HG02970 (cell line): ENCODE measurements around the gene WDR46.
"Not testable (repeated sequence)": the region's sequence is repeated elsewhere in the genome, so short reads cannot be mapped to it uniquely, and the experiment has no call there.

Source experiments
- ATAC-seq: cut with Tn5 transposase; IDR thresholded peaks from one replicate; pipeline ENCODE4 v1.9.1; 2021; ENCODE audit warnings: mild to moderate bottlenecking, moderate library complexity, moderate number of reproducible peaks; ENCODE audit not compliant: unreplicated experiment, low FRiP score

The WDR46 gene

GRCh38 chr6:33271468-33272274 lies 17.4 kb downstream of the WDR46 start, which contains the start of the genes RPS18 and VPS52:
RPS18 (plus strand) TSS chr6:33272075; CDS start chr6:33272120, 45 bp downstream.
VPS52 (minus strand) TSS chr6:33271876; CDS start chr6:33271675, 201 bp downstream.
- peak; percentile 87 for ATAC-seq

- ATAC-seq: no peak
Observed at GRCh38 chr6:33271117-33271467, 17.9 kb downstream of the WDR46 start.

- ATAC-seq: no peak
Observed at GRCh38 chr6:33264015-33264414, 25.0 kb downstream of the WDR46 start.

- ATAC-seq: not testable (repeated sequence)
Observed at GRCh38 chr6:33262490-33262889, 26.5 kb downstream of the WDR46 start.

GRCh38 chr6:33259032-33259431 lies 30.0 kb downstream of the WDR46 start:
- no peak for ATAC-seq

- no peak for ATAC-seq
Observed at GRCh38 chr6:33254591-33254990, 34.4 kb downstream of the WDR46 start.

- no peak for ATAC-seq
Observed at GRCh38 chr6:33252759-33253158, 36.3 kb downstream of the WDR46 start.

GRCh38 chr6:33251395-33252012 lies 37.5 kb downstream of the WDR46 start:
- ATAC-seq: no peak

GRCh38 chr6:33250731-33251130 lies 38.3 kb downstream of the WDR46 start:
- no peak for ATAC-seq

- no peak for ATAC-seq
Observed at GRCh38 chr6:33249732-33250630, 39.1 kb downstream of the WDR46 start.

- ATAC-seq: peak; percentile 90
Observed at GRCh38 chr6:33248932-33249731, 39.9 kb downstream of the WDR46 start.

- ATAC-seq: peak; percentile 8
Observed at GRCh38 chr6:33248643-33248931, 40.5 kb downstream of the WDR46 start.

GRCh38 chr6:33247977-33248642 lies 40.9 kb downstream of the WDR46 start:
- ATAC-seq: peak; percentile 37

GRCh38 chr6:33243476-33243875 lies 45.6 kb downstream of the WDR46 start:
- no peak for ATAC-seq

GRCh38 chr6:33241968-33242367 lies 47.1 kb downstream of the WDR46 start:
- ATAC-seq: no peak

GRCh38 chr6:33237741-33238140 lies 51.3 kb downstream of the WDR46 start:
- ATAC-seq: no peak

- no peak for ATAC-seq
Observed at GRCh38 chr6:33236852-33237251, 52.2 kb downstream of the WDR46 start.

- no peak for ATAC-seq
Observed at GRCh38 chr6:33236328-33236727, 52.7 kb downstream of the WDR46 start.

- no peak for ATAC-seq
Observed at GRCh38 chr6:33235221-33235634, 53.8 kb downstream of the WDR46 start.
